NCI-H1436 treated with DMSO at 0.1 percent for 48 hours (cell line): Measurements from ENCODE around the gene MACROH2A2.
"Not testable (repeated sequence)": the region's sequence is repeated elsewhere in the genome, so short reads cannot be mapped to it uniquely, and the experiment has no call there.

ENCODE experiments used
- DNase-seq: peaks from one replicate; lab custom pipeline; 2025; lab: John Stamatoyannopoulos, UW

The MACROH2A2 gene

GRCh38 chr10:70067586-70067985, 14.9 kb downstream of the MACROH2A2 start:
- no peak for DNase-seq

- no peak for DNase-seq
These were observed 16.3 kb downstream of the MACROH2A2 start for GRCh38 chr10:70068925-70069324.

- no peak for DNase-seq
These were observed 16.7 kb downstream of the MACROH2A2 start for GRCh38 chr10:70069346-70069745.

GRCh38 chr10:70070834-70071233, 18.2 kb downstream of the MACROH2A2 start:
- no peak for DNase-seq

- no peak for DNase-seq
These were observed 21.5 kb downstream of the MACROH2A2 start for GRCh38 chr10:70074165-70074564.

GRCh38 chr10:70074971-70075370, 22.3 kb downstream of the MACROH2A2 start:
- no peak for DNase-seq

GRCh38 chr10:70078329-70078728, 25.7 kb downstream of the MACROH2A2 start:
- no peak for DNase-seq

GRCh38 chr10:70078937-70079336, 26.3 kb downstream of the MACROH2A2 start:
- DNase-seq: no peak

- DNase-seq: not testable (repeated sequence)
These were observed 28.1 kb downstream of the MACROH2A2 start for GRCh38 chr10:70080789-70081188.

GRCh38 chr10:70084189-70084588, 31.5 kb downstream of the MACROH2A2 start:
- no peak for DNase-seq

GRCh38 chr10:70085975-70086613, 33.4 kb downstream of the MACROH2A2 start:
- DNase-seq: no peak

GRCh38 chr10:70087616-70088307, 35.1 kb downstream of the MACROH2A2 start:
- DNase-seq: no peak

- DNase-seq: no peak
These were observed 35.7 kb downstream of the MACROH2A2 start for GRCh38 chr10:70088308-70088698.

GRCh38 chr10:70090013-70090412, 37.4 kb downstream of the MACROH2A2 start:
- no peak for DNase-seq

- no peak for DNase-seq
These were observed 38.3 kb downstream of the MACROH2A2 start for GRCh38 chr10:70090951-70091350.

GRCh38 chr10:70092389-70092718, 39.7 kb downstream of the MACROH2A2 start:
- no peak for DNase-seq

- DNase-seq: no peak
These were observed 40.8 kb downstream of the MACROH2A2 start for GRCh38 chr10:70093335-70093944.

- no peak for DNase-seq
These were observed 41.6 kb downstream of the MACROH2A2 start for GRCh38 chr10:70094250-70094649.

- no peak for DNase-seq
These were observed 43.5 kb downstream of the MACROH2A2 start for GRCh38 chr10:70096016-70096704.

- no peak for DNase-seq
These were observed 44.2 kb downstream of the MACROH2A2 start for GRCh38 chr10:70096705-70097420.

- no peak for DNase-seq
These were observed 44.8 kb downstream of the MACROH2A2 start for GRCh38 chr10:70097459-70097858.

- DNase-seq: no peak
These were observed 45.6 kb downstream of the MACROH2A2 start for GRCh38 chr10:70098271-70098670.
